AG09319 (cell line): Measurements from ENCODE around the gene ZNF335.
"Not testable (repeated sequence)": the region's sequence is repeated elsewhere in the genome, so short reads cannot be mapped to it uniquely, and the experiment has no call there.

Experiments
- DNase-seq: peaks from one replicate; pipeline ENCODE4 v3.0.0-alpha.2; 2010; ENCODE audit warnings: low read depth; ENCODE audit errors: extremely low read depth
- CTCF ChIP-seq: IDR thresholded peaks from 2 replicates; pipeline ENCODE4 v1.5.1; 2011; ENCODE audit warnings: low read depth, mild to moderate bottlenecking, inconsistent platforms, low read length, moderate library complexity

The ZNF335 gene

GRCh38 chr20:45934046-45934585, 37.9 kb downstream of the ZNF335 start:
- no peak for DNase-seq
- TF ChIP-seq CTCF: no peak

GRCh38 chr20:45933266-45934045, 38.5 kb downstream of the ZNF335 start:
- DNase-seq: no peak
- peak; percentile 25; the same call in 1 of the 2 replicates for TF ChIP-seq CTCF

- DNase-seq: not testable (repeated sequence)
Measured at GRCh38 chr20:45931680-45932079, 40.3 kb downstream of the ZNF335 start.

- no peak for DNase-seq
- TF ChIP-seq CTCF: no peak
Measured at GRCh38 chr20:45927071-45927878, 44.7 kb downstream of the ZNF335 start.

GRCh38 chr20:45926731-45927070, 45.3 kb downstream of the ZNF335 start:
- no peak for DNase-seq
- no peak for TF ChIP-seq CTCF

- no peak for TF ChIP-seq CTCF
- no peak for DNase-seq
Measured at GRCh38 chr20:45925821-45926506, 46.0 kb downstream of the ZNF335 start.

- DNase-seq: no peak
Measured at GRCh38 chr20:45924391-45925261, 47.4 kb downstream of the ZNF335 start.

More at GRCh38 chr20:45924391-45925261, 47.4 kb downstream of the ZNF335 start:
- no peak for TF ChIP-seq CTCF
